IMR-90 (cell line): ENCODE results near the gene TMEM131. TPM values are rescaled to one million over a fixed set of nuclear protein-coding genes. Genes with fewer than 3 reads are reported as not detected.

Source experiments
- ATAC-seq: fragments of 200-7000 bp; cut with Tn5 transposase; 2 replicates; pipeline ENCODE4 v1.9.1; 2020; ENCODE audit warnings: low read depth, mild to moderate bottlenecking, moderate library complexity
- BruUV-seq: library from RNA; stranded (reverse); fragments of 400-500 nt; replicated peaks from 2 replicates; lab custom pipeline; 2021; lab: Mats Ljungman, UMichigan
- CTCF ChIA-PET: fragments of 300-600 bp; formaldehyde crosslinking; extraction: SDS; loops from one replicate; lab custom pipeline; 2021; ENCODE audit warnings: antibody characterized with exemption; lab: Yijun Ruan, JAX
- POLR2A ChIA-PET: fragments of 300-600 bp; sonication (Branson Sonifier 250); formaldehyde crosslinking; loops from one replicate; lab custom pipeline; 2022; ENCODE audit warnings: antibody characterized with exemption; ENCODE audit not compliant: unreplicated experiment; lab: Charles Lee
- DNase-seq: peaks from one replicate; pipeline ENCODE4 v3.0.0; 2013
- H2AFZ ChIP-seq: replicated peaks from 2 replicates; pipeline ENCODE3; 2013; ENCODE audit warnings: low read length, mild to moderate bottlenecking; ENCODE audit not compliant: poor library complexity
- H2AK5ac ChIP-seq: 2 replicates; pipeline ENCODE4 v1.6.1; 2013; ENCODE audit warnings: low read depth, low read length, inconsistent platforms
- H2AK9ac ChIP-seq: replicated peaks from 2 replicates; pipeline ENCODE3; 2013; ENCODE audit warnings: mild to moderate bottlenecking, low read depth, low read length, moderate library complexity; ENCODE audit not compliant: poor library complexity
- H2BK120ac ChIP-seq: 2 replicates; pipeline ENCODE4 v1.6.1; 2013; ENCODE audit warnings: low read depth, low read length, inconsistent platforms
- H2BK15ac ChIP-seq: 3 replicates; pipeline ENCODE4 v1.6.1; 2013; ENCODE audit warnings: low read depth, low read length, inconsistent platforms
- H2BK20ac ChIP-seq: 2 replicates; pipeline ENCODE4 v1.6.1; 2013; ENCODE audit warnings: low read depth, mild to moderate bottlenecking, inconsistent platforms, low read length, moderate library complexity
- H2BK5ac ChIP-seq: 2 replicates; pipeline ENCODE4 v1.6.1; 2013; ENCODE audit warnings: mild to moderate bottlenecking, low read depth, low read length, inconsistent platforms; ENCODE audit not compliant: poor library complexity, severe bottlenecking
- H3K14ac ChIP-seq: replicated peaks from 2 replicates; pipeline ENCODE4 v1.6.1; 2013; ENCODE audit warnings: low read depth, low read length, inconsistent platforms
- H3K18ac ChIP-seq: 2 replicates; pipeline ENCODE4 v1.6.1; 2013; ENCODE audit warnings: low read depth, low read length, control low read depth
- H3K23ac ChIP-seq: 2 replicates; pipeline ENCODE4 v1.6.1; 2013; ENCODE audit warnings: low read depth, low read length, inconsistent platforms
- H3K27ac ChIP-seq: 2 replicates; pipeline ENCODE4 v1.5.1; 2013; ENCODE audit warnings: mild to moderate bottlenecking, control low read depth, low read length; ENCODE audit not compliant: insufficient read depth
- H3K27me3 ChIP-seq: 2 replicates; pipeline ENCODE4 v1.6.1; 2013; ENCODE audit warnings: low read length; ENCODE audit not compliant: control insufficient read depth, insufficient read depth
- H3K36me3 ChIP-seq: 2 replicates; pipeline ENCODE4 v1.6.1; 2013; ENCODE audit warnings: low read length, mixed read lengths; ENCODE audit not compliant: control insufficient read depth, insufficient read depth
- H3K4ac ChIP-seq: 2 replicates; pipeline ENCODE4 v1.6.1; 2013; ENCODE audit warnings: low read depth, low read length, inconsistent platforms
- H3K4me1 ChIP-seq: 2 replicates; pipeline ENCODE4 v1.6.1; 2013; ENCODE audit warnings: low read length, mixed read lengths; ENCODE audit not compliant: control insufficient read depth, insufficient read depth
- H3K4me2 ChIP-seq: 2 replicates; pipeline ENCODE4 v1.6.1; 2013; ENCODE audit warnings: low read depth, mild to moderate bottlenecking, control low read depth, low read length, moderate library complexity
- H3K4me3 ChIP-seq: 2 replicates; pipeline ENCODE4 v1.5.1; 2013; ENCODE audit warnings: low read depth, mild to moderate bottlenecking, control low read depth, low read length, moderate library complexity; ENCODE audit not compliant: insufficient read depth
- H3K56ac ChIP-seq: 2 replicates; pipeline ENCODE4 v1.6.1; 2013; ENCODE audit warnings: low read length, inconsistent platforms; ENCODE audit not compliant: insufficient read depth; ENCODE audit errors: extremely low read depth
- H3K79me1 ChIP-seq, 2 experiments: 2 replicates each; pipeline ENCODE4 v1.6.1; 2013; ENCODE audit warnings: low read length in 2 of 2, inconsistent platforms in 1 of 2, low read depth in 1 of 2
- H3K9ac ChIP-seq: 2 replicates; pipeline ENCODE4 v1.6.1; 2013; ENCODE audit warnings: low read depth, low read length, control low read depth
- H3K9me1 ChIP-seq: 2 replicates; pipeline ENCODE4 v1.6.1; 2013; ENCODE audit warnings: low read length, inconsistent platforms; ENCODE audit not compliant: insufficient read depth
- H3K9me3 ChIP-seq: 2 replicates; pipeline ENCODE4 v1.6.1; 2013; ENCODE audit warnings: low read length; ENCODE audit not compliant: control insufficient read depth, insufficient read depth
- H4K20me1 ChIP-seq: 2 replicates; pipeline ENCODE4 v1.6.1; 2013; ENCODE audit warnings: low read length, inconsistent platforms; ENCODE audit not compliant: insufficient read depth
- H4K5ac ChIP-seq: 2 replicates; pipeline ENCODE4 v1.6.1; 2013; ENCODE audit warnings: mild to moderate bottlenecking, low read depth, low read length, control low read depth
- H4K8ac ChIP-seq, 2 experiments: 2 replicates each; pipeline ENCODE4 v1.6.1; 2013; ENCODE audit warnings: low read depth in 2 of 2, low read length in 2 of 2, control low read depth in 1 of 2, inconsistent platforms in 1 of 2
- H4K91ac ChIP-seq: 2 replicates; pipeline ENCODE4 v1.6.1; 2013; ENCODE audit warnings: low read depth, low read length, inconsistent platforms; ENCODE audit not compliant: insufficient read depth
- BHLHE40 ChIP-seq: fragments of 150-350 bp; IDR thresholded peaks from 2 replicates; pipeline ENCODE4 v1.6.1; 2016; ENCODE audit warnings: mild to moderate bottlenecking, low read depth, low read length
- CEBPB ChIP-seq: IDR thresholded peaks from 2 replicates; pipeline ENCODE4 v1.6.1; 2012; ENCODE audit warnings: low read depth, low read length, improper control_type of control experiment
- CHD1 ChIP-seq: IDR thresholded peaks from 2 replicates; pipeline ENCODE4 v1.6.1; 2012; ENCODE audit warnings: low read depth, low read length, improper control_type of control experiment
- FOS ChIP-seq: fragments of 150-350 bp; IDR thresholded peaks from 2 replicates; pipeline ENCODE4 v1.6.1; 2016; ENCODE audit warnings: low read depth, low read length
- MAFK ChIP-seq: IDR thresholded peaks from 2 replicates; pipeline ENCODE4 v1.6.1; 2012; ENCODE audit warnings: low read depth, low read length, improper control_type of control experiment
- MAZ ChIP-seq: IDR thresholded peaks from 2 replicates; pipeline ENCODE4 v1.6.1; 2012; ENCODE audit warnings: low read depth, mild to moderate bottlenecking, low read length, improper control_type of control experiment, moderate library complexity, borderline replicate concordance
- MXI1 ChIP-seq: IDR thresholded peaks from 2 replicates; pipeline ENCODE4 v1.6.1; 2012; ENCODE audit warnings: low read depth, mild to moderate bottlenecking, low read length, moderate library complexity, borderline replicate concordance
- NFE2L2 ChIP-seq: fragments of 150-350 bp; IDR thresholded peaks from 2 replicates; pipeline ENCODE4 v1.6.1; 2016; ENCODE audit warnings: low read depth, mild to moderate bottlenecking, low read length
- POLR2A ChIP-seq: IDR thresholded peaks from 2 replicates; pipeline ENCODE4 v1.6.1; 2012; ENCODE audit warnings: mild to moderate bottlenecking, low read depth, low read length
- RAD21 ChIP-seq: IDR thresholded peaks from 2 replicates; pipeline ENCODE4 v1.6.1; 2012; ENCODE audit warnings: low read length, improper control_type of control experiment
- RCOR1 ChIP-seq: IDR thresholded peaks from 2 replicates; pipeline ENCODE4 v1.6.1; 2012; ENCODE audit warnings: mild to moderate bottlenecking, low read length, improper control_type of control experiment; ENCODE audit not compliant: insufficient replicate concordance
- RFX5 ChIP-seq: IDR thresholded peaks from 2 replicates; pipeline ENCODE4 v1.8.0; 2012; ENCODE audit warnings: low read depth, mild to moderate bottlenecking, low read length, moderate library complexity
- SMC3 ChIP-seq: fragments of 150-350 bp; IDR thresholded peaks from 2 replicates; pipeline ENCODE4 v1.6.1; 2016; ENCODE audit warnings: low read depth, mild to moderate bottlenecking, antibody characterized with exemption, low read length, moderate library complexity
- WGBS, 2 experiments: methylation state at CpG; one replicate each; pipeline versions ENCODE4 v1.1.5 to v1.1.7; 2013; ENCODE audit warnings: missing lambda C conversion rate in 2 of 2; ENCODE audit not compliant: insufficient read length in 1 of 2; ENCODE audit errors: extremely low coverage in 2 of 2; 5-methylcytosine and 5-hydroxymethylcytosine counted together
- dilution Hi-C: fragments of 300-500 bp; cut with HindIII; formaldehyde crosslinking; loops from one replicate; pipeline ENCODE4 v1.14.3; 2018; ENCODE audit warnings: low sequenced_read_pairs; ENCODE audit not compliant: unreplicated experiment
- in situ Hi-C: fragments of 300-500 bp; cut with MboI; formaldehyde crosslinking; loops from 3 replicates; pipeline ENCODE4 v1.14.3; 2019; ENCODE audit warnings: low sequenced_read_pairs, inconsistent platforms, mixed read lengths
- intact Hi-C: fragments of 100-400 bp; cut with micrococcal nuclease; formaldehyde crosslinking; loops from 2 replicates; pipeline ENCODE4 v1.10.0; 2022
- polyA plus RNA-seq, 3 experiments: library from polyadenylated mRNA; depleted of rRNA; stranded (reverse); fragments of >200 nt; gene quantifications; 2 replicates each; pipeline ENCODE4 v1.2.3, GENCODE V29; 2012; ENCODE audit warnings: low replicate concordance in 1 of 3
- total RNA-seq: library from RNA; depleted of rRNA; stranded (reverse); fragments of >200 nt; gene quantifications from 2 replicates; pipeline ENCODE4 v1.2.3, GENCODE V29; 2012
- TF ChIP-seq, protein P1 (sequence below): fragments of 150-350 bp; IDR thresholded peaks from 2 replicates; pipeline ENCODE4 v1.6.1; 2016; ENCODE audit warnings: low read depth, mild to moderate bottlenecking, low read length, moderate library complexity, borderline replicate concordance
- TF ChIP-seq, protein P2 (sequence below): conservative IDR thresholded peaks from 2 replicates; pipeline ENCODE4 v1.5.1; 2012; ENCODE audit warnings: mild to moderate bottlenecking, low read depth, low read length, improper control_type of control experiment
- TF ChIP-seq, protein P3 (sequence below): fragments of 150-350 bp; IDR thresholded peaks from 2 replicates; pipeline ENCODE4 v1.6.1; 2017; ENCODE audit warnings: mild to moderate bottlenecking, antibody characterized with exemption, low read length, low read depth

Gene TMEM131
- total and polyA plus RNA-seq, 2 of the 4 experiments (the other 2 are of a cell fraction), result 13.3 to 14.0 TPM

DNA sequence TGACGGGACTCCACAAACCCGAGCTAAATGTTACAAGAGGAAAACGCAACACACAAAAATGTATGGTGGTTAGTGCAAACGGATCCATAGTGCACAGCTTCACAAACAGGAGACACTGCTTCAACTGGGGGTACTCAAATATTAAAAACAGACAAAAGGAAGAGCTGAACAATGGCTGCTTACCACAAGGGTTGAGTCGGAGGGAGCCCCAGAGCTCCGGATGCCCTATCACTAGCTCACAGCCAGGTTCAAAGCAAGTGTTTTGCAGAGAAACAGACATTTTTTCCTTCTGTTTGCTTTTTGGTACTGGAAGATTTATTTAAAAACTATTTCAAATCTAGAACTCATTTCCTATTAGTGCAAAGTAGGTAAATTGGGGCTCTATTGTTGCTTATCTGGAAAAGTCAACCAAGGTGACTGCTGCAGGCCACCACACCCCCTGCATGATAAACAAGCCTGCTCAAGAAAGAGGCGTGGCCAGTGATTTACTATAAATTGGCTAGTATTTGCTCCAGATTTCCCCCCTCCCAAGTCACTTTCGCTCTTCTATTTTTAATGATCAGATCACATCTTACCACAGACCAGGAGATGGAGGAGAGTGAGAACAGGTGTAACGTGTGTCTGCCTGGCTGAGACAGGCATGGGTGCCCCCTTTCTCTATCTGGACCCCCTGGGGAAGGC is 235.9 kb downstream of the TMEM131 start:
- Histone ChIP-seq H3K18ac (no peak overlapping the region), H3K23ac (no peak overlapping the region), H4K20me1 (no peaks in the 10 kb centered on the region), H3K79me1 (no peaks in the 10 kb centered on the region), H4K8ac (no peak overlapping the region), H3K4me3 (no peak overlapping the region), H3K56ac (no peak overlapping the region), H3K4me2 (no peak overlapping the region), H3K27ac (no peak overlapping the region), H3K27me3 (no peaks in the 10 kb centered on the region), H3K4ac (no peak overlapping the region), H4K5ac (no peak overlapping the region), H3K36me3 (peaks cover 54% of the 10 kb centered on the region), H3K9me1 (peaks cover 8% of the 10 kb centered on the region; the same call in 1 of the 2 replicates), H2BK15ac (no peak overlapping the region), H2BK20ac (no peak overlapping the region), H3K14ac (no peak overlapping the region), H2BK5ac (no peak overlapping the region), H2AFZ (no peak overlapping the region), H3K4me1 (no peaks in the 10 kb centered on the region), H3K9me3 (no peaks in the 10 kb centered on the region), H2BK120ac (no peak overlapping the region), H2AK9ac (no peak overlapping the region), H2AK5ac (no peak overlapping the region), H4K91ac (no peak overlapping the region), H3K9ac (no peak overlapping the region)
- in situ Hi-C loops, result no loop called here
- no TSS peak for BruUV-seq
- TF ChIP-seq, protein P1, sequence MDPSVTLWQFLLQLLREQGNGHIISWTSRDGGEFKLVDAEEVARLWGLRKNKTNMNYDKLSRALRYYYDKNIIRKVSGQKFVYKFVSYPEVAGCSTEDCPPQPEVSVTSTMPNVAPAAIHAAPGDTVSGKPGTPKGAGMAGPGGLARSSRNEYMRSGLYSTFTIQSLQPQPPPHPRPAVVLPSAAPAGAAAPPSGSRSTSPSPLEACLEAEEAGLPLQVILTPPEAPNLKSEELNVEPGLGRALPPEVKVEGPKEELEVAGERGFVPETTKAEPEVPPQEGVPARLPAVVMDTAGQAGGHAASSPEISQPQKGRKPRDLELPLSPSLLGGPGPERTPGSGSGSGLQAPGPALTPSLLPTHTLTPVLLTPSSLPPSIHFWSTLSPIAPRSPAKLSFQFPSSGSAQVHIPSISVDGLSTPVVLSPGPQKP, result no peak
- TF ChIP-seq SMC3, result no peak
- TF ChIP-seq, protein P2, sequence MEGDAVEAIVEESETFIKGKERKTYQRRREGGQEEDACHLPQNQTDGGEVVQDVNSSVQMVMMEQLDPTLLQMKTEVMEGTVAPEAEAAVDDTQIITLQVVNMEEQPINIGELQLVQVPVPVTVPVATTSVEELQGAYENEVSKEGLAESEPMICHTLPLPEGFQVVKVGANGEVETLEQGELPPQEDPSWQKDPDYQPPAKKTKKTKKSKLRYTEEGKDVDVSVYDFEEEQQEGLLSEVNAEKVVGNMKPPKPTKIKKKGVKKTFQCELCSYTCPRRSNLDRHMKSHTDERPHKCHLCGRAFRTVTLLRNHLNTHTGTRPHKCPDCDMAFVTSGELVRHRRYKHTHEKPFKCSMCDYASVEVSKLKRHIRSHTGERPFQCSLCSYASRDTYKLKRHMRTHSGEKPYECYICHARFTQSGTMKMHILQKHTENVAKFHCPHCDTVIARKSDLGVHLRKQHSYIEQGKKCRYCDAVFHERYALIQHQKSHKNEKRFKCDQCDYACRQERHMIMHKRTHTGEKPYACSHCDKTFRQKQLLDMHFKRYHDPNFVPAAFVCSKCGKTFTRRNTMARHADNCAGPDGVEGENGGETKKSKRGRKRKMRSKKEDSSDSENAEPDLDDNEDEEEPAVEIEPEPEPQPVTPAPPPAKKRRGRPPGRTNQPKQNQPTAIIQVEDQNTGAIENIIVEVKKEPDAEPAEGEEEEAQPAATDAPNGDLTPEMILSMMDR, result no peak
- TF ChIP-seq MXI1, result no peak
- no peak for TF ChIP-seq RAD21
- no peak for TF ChIP-seq RFX5
- no peak for TF ChIP-seq MAFK
- TF ChIP-seq RCOR1, result no peak
- TF ChIP-seq NFE2L2, result no peak
- no peak for TF ChIP-seq CHD1
- no peak for TF ChIP-seq MAZ
- TF ChIP-seq CEBPB, result no peak
- no peak for TF ChIP-seq FOS
- TF ChIP-seq, protein P3, sequence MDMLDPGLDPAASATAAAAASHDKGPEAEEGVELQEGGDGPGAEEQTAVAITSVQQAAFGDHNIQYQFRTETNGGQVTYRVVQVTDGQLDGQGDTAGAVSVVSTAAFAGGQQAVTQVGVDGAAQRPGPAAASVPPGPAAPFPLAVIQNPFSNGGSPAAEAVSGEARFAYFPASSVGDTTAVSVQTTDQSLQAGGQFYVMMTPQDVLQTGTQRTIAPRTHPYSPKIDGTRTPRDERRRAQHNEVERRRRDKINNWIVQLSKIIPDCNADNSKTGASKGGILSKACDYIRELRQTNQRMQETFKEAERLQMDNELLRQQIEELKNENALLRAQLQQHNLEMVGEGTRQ, result no peak
- no peak for TF ChIP-seq POLR2A
- TF ChIP-seq BHLHE40, result no peak
- intact Hi-C loops, result loop anchor here (10.0 kb wide), 1 partner anchor 55 kb away; no protein-coding TSS in a partner anchor
- ATAC-seq (no peak), DNase-seq (no peak)
- ChIA-PET POLR2A (no interaction called here), CTCF (no interaction called here)
- no CpG with 5 or more reads among the region's 9 CpGs for WGBS, 2 experiments
- dilution Hi-C loops, result no loop called here
